SK-N-SH treated with all-trans-retinoic acid at 6 μM for 48 hours (cell line): ENCODE results near the gene ADGRG6.

ENCODE experiments used
- ATAC-seq: fragments of 200-7000 bp; cut with Tn5 transposase; 3 replicates; pipeline ENCODE4 v1.9.1; 2020; ENCODE audit warnings: mild to moderate bottlenecking, moderate library complexity
- ARNTL ChIP-seq: fragments of 450-650 bp; formaldehyde crosslinking; IDR thresholded peaks from 2 replicates; pipeline ENCODE4 v1.5.0; 2020; ENCODE audit warnings: low read depth, mild to moderate bottlenecking, moderate library complexity, borderline replicate concordance
- BACH2 ChIP-seq: fragments of 250-450 bp; sonication (Bioruptor Pico); IDR thresholded peaks from 2 replicates; pipeline ENCODE4 v1.9.0; 2021; ENCODE audit warnings: mild to moderate bottlenecking, borderline replicate concordance
- CREB5 ChIP-seq: fragments of 250-450 bp; sonication (Bioruptor Pico); IDR thresholded peaks from 2 replicates; pipeline ENCODE4 v1.5.1; 2020; ENCODE audit warnings: low read depth, mild to moderate bottlenecking, moderate library complexity
- CSDC2 ChIP-seq: fragments of 250-450 bp; sonication (Bioruptor Pico); IDR thresholded peaks from 2 replicates; pipeline ENCODE4 v1.5.0; 2020; ENCODE audit warnings: mild to moderate bottlenecking, moderate library complexity
- CSRNP3 ChIP-seq: fragments of 250-450 bp; sonication (Bioruptor Pico); IDR thresholded peaks from 2 replicates; pipeline ENCODE4 v1.5.1; 2021; ENCODE audit warnings: mild to moderate bottlenecking, moderate library complexity
- ESRRG ChIP-seq: fragments of 250-450 bp; sonication (Bioruptor Pico); IDR thresholded peaks from 2 replicates; pipeline ENCODE4 v1.6.1; 2021; ENCODE audit warnings: mild to moderate bottlenecking
- ISL1 ChIP-seq: fragments of 250-450 bp; sonication (Bioruptor Pico); IDR thresholded peaks from 2 replicates; pipeline ENCODE4 v2.1.2; 2022; ENCODE audit warnings: mild to moderate bottlenecking, moderate library complexity
- OSR1 ChIP-seq: fragments of 250-450 bp; sonication (Bioruptor Pico); IDR thresholded peaks from 2 replicates; pipeline ENCODE4 v1.8.0; 2022; ENCODE audit warnings: moderate library complexity, mild to moderate bottlenecking, inconsistent platforms
- PATZ1 ChIP-seq: fragments of 250-450 bp; sonication (Bioruptor Pico); IDR thresholded peaks from 2 replicates; pipeline ENCODE4 v1.8.0; 2020; ENCODE audit warnings: mild to moderate bottlenecking, moderate library complexity, borderline replicate concordance
- POU6F1 ChIP-seq: fragments of 250-450 bp; sonication (Bioruptor Pico); IDR thresholded peaks from 2 replicates; pipeline ENCODE4 v1.8.0; 2021; ENCODE audit warnings: low read depth, mild to moderate bottlenecking, moderate library complexity, borderline replicate concordance
- PPARA ChIP-seq: fragments of 250-450 bp; sonication (Bioruptor Pico); IDR thresholded peaks from 2 replicates; pipeline ENCODE4 v1.5.0; 2020; ENCODE audit warnings: mild to moderate bottlenecking, borderline replicate concordance
- RARB ChIP-seq: fragments of 250-450 bp; sonication (Bioruptor Pico); IDR thresholded peaks from 2 replicates; pipeline ENCODE4 v1.8.0; 2021; ENCODE audit warnings: mild to moderate bottlenecking, moderate library complexity
- SNAI2 ChIP-seq: fragments of 250-450 bp; sonication (Bioruptor Pico); IDR thresholded peaks from 2 replicates; pipeline ENCODE4 v1.5.0; 2020; ENCODE audit warnings: mild to moderate bottlenecking, moderate library complexity
- TCF4 ChIP-seq: fragments of 250-450 bp; sonication (Bioruptor Pico); IDR thresholded peaks from 2 replicates; pipeline ENCODE4 v1.8.0; 2021; ENCODE audit warnings: mild to moderate bottlenecking, moderate library complexity, borderline replicate concordance
- TOX ChIP-seq: fragments of 250-450 bp; sonication (Bioruptor Pico); IDR thresholded peaks from 2 replicates; pipeline ENCODE4 v1.8.0; 2021; ENCODE audit warnings: mild to moderate bottlenecking, moderate library complexity, borderline replicate concordance
- TSHZ2 ChIP-seq: fragments of 250-450 bp; sonication (Bioruptor Pico); IDR thresholded peaks from 2 replicates; pipeline ENCODE4 v1.5.0; 2020; ENCODE audit warnings: mild to moderate bottlenecking, moderate library complexity
- ZC3H10 ChIP-seq: fragments of 250-450 bp; sonication (Bioruptor Pico); IDR thresholded peaks from 2 replicates; pipeline ENCODE4 v1.5.1; 2021; ENCODE audit warnings: mild to moderate bottlenecking, moderate library complexity
- ZFP3 ChIP-seq: fragments of 250-450 bp; sonication (Bioruptor Pico); IDR thresholded peaks from 2 replicates; pipeline ENCODE4 v1.5.0; 2020; ENCODE audit warnings: mild to moderate bottlenecking, moderate library complexity
- ZFP30 ChIP-seq: fragments of 450-650 bp; formaldehyde crosslinking; IDR thresholded peaks from 2 replicates; pipeline ENCODE4 v1.5.0; 2022; ENCODE audit warnings: mild to moderate bottlenecking, moderate library complexity
- ZNF565 ChIP-seq: fragments of 450-650 bp; formaldehyde crosslinking; conservative IDR thresholded peaks from 2 replicates; pipeline ENCODE4 v1.5.0; 2020; ENCODE audit warnings: low read depth, mild to moderate bottlenecking, moderate library complexity
- ZNF8 ChIP-seq: fragments of 450-650 bp; formaldehyde crosslinking; IDR thresholded peaks from 2 replicates; pipeline ENCODE4 v1.5.0; 2020; ENCODE audit warnings: mild to moderate bottlenecking, moderate library complexity

The ADGRG6 gene

GRCh38 chr6:142297996-142298753, 3.6 kb upstream of the ADGRG6 start:
- TF ChIP-seq ZFP30 (CRISPR knock-in tag): no peak
- TF ChIP-seq CSRNP3 (CRISPR knock-in tag): no peak
- no peak for TF ChIP-seq OSR1 (CRISPR knock-in tag)
- no peak for TF ChIP-seq ESRRG (CRISPR knock-in tag)
- TF ChIP-seq PATZ1 (CRISPR knock-in tag): no peak
- TF ChIP-seq RARB (CRISPR knock-in tag): no peak
- no peak for TF ChIP-seq TCF4 (CRISPR knock-in tag)
- TF ChIP-seq TSHZ2 (CRISPR knock-in tag): no peak
- TF ChIP-seq SNAI2 (CRISPR knock-in tag): no peak
- no peak for TF ChIP-seq POU6F1
- TF ChIP-seq PPARA: no peak
- TF ChIP-seq ZC3H10 (CRISPR knock-in tag): no peak
- TF ChIP-seq ZFP3 (CRISPR knock-in tag): no peak
- TF ChIP-seq TOX (CRISPR knock-in tag): no peak; the same call in 1 of the 2 replicates
- TF ChIP-seq ISL1 (CRISPR knock-in tag): no peak
- TF ChIP-seq BACH2: no peak
- ATAC-seq: peak; percentile 29

- no peak for TF ChIP-seq ZC3H10 (CRISPR knock-in tag)
- TF ChIP-seq ZNF8 (CRISPR knock-in tag): no peak
- no peak for TF ChIP-seq ZFP30 (CRISPR knock-in tag)
- TF ChIP-seq CSDC2 (CRISPR knock-in tag): no peak
- no peak for ATAC-seq
Observed at GRCh38 chr6:142300302-142300701, 1.5 kb upstream of the ADGRG6 start.

- peak; percentile 65 for ATAC-seq
- no peak for TF ChIP-seq PPARA
- no peak for TF ChIP-seq TOX (CRISPR knock-in tag)
- no peak for TF ChIP-seq ISL1 (CRISPR knock-in tag)
- TF ChIP-seq CSDC2 (CRISPR knock-in tag): no peak
- no peak for TF ChIP-seq BACH2
- no peak for TF ChIP-seq ZFP3 (CRISPR knock-in tag)
- TF ChIP-seq ARNTL (CRISPR knock-in tag): no peak
- no peak for TF ChIP-seq ESRRG (CRISPR knock-in tag)
- no peak for TF ChIP-seq ZC3H10 (CRISPR knock-in tag)
- no peak for TF ChIP-seq PATZ1 (CRISPR knock-in tag)
- TF ChIP-seq TSHZ2 (CRISPR knock-in tag): no peak
- TF ChIP-seq ZNF565: no peak
- TF ChIP-seq CREB5 (CRISPR knock-in tag): no peak
- TF ChIP-seq OSR1 (CRISPR knock-in tag): no peak
Observed at GRCh38 chr6:142300758-142301650, 803 bp upstream of the ADGRG6 start.
